KBM-7 (cell line): ENCODE measurements around the gene CFAP300.

ENCODE experiments used
- DNase-seq: peaks from one replicate; pipeline ENCODE4 v3.0.0-alpha.2; 2015
- in situ Hi-C: fragments of 300-500 bp; cut with MboI; formaldehyde crosslinking; loops from 2 replicates; pipeline ENCODE4 v1.14.3; 2020; ENCODE audit warnings: low sequenced_read_pairs, low pct_unique_long_range_greater_than_20kb, mixed read lengths

CFAP300 gene

DNA sequence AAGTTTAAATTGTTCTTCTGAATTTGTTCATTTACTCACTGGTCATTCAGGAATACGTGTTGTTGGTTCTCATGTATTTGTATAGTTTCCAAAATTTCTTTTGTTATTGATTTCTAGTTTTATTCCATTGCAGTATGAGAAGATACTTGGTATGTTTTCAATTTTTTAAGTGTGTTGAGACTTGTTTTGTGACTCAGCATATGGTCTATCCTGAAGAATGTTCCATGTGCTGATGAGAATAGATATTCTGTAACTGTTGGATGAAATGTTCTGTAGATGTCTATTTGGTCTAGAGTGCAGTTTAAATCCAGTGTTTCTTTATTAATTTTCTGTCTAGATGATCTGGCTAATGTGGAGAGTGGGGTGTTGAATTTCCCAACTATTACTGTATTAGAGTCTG is 23.5 kb downstream of the CFAP300 start:
- in situ Hi-C loops, result no loop called here
- DNase-seq, result no peak

DNA sequence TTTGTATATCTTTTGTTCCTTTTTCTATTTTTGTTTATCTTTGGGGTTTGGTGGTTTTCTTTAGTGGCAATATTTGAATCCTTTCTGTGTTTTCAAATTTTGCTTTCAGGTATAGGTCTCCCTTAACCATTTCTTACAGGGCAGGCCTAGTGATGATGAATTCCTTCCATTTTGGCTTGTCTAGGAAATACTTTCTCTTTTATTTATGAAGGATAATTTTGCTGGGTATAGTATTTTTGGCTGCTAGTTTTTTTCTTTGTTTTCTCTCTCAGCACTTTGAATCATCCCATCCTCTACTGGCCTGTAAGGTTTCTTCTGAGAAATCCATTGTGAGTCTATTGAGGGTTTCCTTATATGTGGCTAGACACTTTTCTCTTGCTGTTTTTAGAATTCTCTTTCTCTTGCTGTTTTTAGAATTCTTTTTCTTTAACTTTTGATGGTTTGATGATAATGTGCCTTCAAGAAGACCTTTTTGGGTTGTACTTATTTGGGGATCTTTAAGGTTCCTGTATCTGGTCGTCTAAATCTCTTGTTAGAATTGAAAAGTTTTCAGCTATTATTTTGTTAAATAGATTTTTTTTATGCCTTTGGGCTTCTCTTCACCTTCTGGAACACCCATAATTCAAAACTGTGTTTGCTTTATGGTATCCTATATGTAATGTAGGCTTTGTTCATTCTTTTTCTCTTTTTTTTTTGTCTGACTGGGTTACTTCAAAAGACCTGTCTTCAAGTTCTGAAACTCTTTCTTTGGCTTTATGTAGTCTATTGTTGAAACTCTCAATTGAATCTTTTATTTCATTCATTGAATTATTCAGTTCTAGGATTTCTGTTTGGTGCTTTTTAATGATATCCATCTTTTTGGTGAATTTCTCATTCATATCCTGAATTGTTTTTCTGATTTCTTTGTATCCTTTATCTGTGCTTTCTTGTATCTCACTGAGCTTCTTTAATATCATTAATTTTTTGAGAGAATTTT is 24.5 kb downstream of the CFAP300 start:
- no peak for DNase-seq
- in situ Hi-C loops, result no loop called here

DNA sequence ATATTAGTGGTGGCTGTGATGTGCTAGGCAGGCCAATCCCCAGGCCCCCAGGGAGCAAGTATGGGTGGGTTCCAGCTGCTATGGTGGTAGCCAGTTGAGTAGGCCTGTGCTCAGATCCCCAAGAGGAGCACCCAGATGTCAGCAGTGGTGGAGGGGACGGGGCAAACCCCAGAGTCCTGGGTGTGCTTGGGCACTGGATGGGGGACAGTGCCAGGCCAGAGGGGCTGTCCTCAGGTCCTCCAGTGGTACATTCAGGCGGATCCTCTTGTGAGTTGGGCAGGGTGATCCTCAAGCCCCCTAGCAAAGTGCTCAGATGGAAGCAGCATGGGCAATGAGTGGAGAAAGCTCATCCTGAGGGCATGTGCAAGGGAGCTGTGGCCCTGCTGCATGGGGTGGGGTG is 26.0 kb downstream of the CFAP300 start:
- in situ Hi-C loops, result no loop called here
- DNase-seq, result no peak

DNA sequence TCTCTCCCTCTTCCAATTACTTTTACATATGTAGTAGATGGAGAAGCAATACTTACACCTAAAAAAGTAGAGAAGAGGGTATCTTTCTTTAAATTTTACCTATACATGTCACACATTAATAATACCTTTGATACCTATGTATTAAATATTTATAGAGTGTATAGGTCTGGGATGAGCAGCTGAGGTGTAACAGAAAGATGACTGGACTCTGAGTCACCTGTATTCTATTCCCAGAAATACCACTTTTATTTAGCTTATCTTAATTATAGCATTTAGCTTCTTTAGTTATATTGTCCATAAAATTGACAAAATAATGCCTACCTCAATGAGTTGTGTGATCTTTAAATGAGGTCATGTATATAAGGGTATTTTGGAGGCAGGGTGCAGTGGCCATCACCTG is 32.4 kb downstream of the CFAP300 start:
- in situ Hi-C loops, result no loop called here
- no peak for DNase-seq

DNA sequence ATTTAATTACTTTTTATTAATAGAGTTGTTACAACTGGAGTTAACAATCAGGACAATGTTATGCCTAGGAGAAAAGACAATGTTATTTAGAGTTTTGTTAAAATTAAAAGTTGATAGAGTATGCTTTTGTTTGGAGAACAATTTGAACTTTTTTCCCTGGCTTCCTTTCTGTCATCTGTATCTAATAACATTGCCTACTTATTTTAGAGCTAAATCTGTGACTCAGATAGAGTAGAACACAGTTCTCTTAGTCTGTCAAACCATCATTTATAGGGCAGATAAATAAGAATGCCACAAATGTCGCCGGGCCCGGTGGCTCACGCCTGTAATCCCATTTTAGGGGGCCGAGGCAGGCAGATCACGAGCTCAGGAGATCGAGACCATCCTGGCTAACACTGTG is 34.1 kb downstream of the CFAP300 start:
- no peak for DNase-seq
- in situ Hi-C loops, result no loop called here

DNA sequence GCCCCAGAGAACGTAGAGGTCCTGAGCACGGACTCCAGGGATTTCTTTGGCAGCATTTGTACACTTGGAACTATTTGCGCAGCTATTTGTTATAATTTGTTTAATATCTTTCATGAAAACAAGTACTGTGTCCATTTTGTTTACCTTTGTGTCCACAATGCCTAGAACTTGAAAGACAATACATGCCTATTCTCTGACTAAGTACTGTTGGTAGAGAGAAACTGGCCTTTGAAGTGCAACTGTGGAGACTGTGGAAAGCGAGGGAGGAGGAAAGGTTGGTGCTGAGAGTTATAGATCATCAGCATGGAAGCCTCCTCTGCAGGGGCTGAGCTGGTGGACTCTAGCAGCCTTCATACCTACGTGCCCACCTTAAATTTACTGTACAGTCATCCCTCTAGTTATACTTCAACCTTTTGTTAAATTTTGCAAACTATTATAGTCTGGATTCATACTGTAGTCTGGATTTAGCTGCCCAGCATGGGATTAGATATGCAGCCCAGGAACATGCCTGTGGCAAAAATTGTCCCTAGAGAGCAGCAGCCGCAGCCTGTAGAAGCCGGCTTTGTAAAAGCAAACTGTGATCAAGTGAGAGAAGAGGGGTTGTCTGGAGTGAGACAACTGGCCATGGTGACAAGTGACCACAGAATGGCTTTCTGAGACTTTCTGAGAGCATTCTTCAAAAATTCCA is 38.8 kb downstream of the CFAP300 start:
- no peak for DNase-seq
- in situ Hi-C loops, result no loop called here

DNA sequence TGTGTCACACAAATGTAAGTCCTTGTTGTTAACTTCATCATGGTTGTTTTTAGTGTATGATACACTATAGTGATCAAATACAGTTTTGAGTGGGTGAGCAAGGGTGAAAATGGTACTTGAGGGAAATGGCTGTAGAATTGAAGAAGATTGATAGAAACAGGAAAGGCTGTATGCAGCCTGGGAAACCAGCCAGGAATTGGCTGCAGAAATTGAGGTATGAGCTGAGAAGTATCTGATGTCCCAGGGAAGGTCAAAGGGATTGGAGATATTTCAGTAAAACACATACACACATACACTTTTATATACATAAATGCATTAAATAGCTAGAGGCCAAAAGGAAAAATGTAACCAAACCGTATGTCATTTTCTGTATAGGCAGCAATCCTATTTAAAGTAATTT is 49.9 kb downstream of the CFAP300 start:
- no peak for DNase-seq
- in situ Hi-C loops, result no loop called here

DNA sequence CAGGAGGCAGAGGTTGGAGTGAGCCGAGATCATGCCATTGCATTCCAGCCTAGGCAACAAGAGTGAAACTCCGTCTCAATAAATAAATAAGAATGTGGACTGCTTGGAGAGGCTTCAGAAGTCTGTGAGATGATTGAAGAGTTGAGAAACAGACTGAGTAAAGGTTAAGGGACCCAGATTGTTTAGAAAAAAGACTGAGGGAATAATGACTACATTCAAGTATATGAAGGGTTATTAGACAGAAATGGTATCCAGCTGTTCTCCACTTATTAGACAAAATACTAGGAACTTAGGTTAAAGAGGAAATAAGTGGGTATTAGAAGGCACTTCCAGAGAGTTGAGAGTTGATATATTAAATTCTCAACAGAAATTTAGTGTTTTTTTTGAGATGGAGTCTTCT is 52.5 kb downstream of the CFAP300 start:
- in situ Hi-C loops, result no loop called here
- DNase-seq, result no peak

DNA sequence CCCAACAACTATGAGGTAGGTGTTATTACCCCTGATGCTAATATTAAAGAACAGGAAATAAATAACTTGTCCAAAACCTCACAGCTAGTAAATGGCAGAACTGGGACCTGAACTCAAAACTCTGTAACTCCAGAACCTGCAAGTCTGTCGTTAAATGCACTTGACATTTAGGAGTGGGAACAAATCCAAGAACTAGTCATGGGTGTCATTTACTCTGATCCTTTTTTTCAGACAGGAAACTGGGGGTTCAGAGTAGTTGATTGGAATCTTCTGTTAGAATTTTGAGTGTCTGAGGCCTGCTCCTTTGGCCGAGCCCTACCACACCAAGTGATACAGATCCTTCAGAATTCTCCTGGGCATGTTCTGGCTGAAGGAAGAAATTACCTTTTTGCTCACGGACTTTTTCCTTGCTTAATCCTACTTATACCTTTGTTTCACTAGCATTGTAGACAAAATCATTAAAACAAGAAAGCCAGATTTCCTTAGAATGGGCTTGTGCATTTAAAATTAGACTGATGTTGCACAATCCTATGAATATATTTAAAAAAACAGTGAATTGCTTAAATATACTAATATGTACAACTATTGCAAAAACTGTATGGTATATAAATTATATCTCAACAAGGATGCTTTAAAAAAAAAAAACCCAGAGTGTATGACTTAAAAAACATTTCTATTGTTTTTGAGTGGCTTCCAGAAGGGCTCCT is 61.6 kb downstream of the CFAP300 start:
- in situ Hi-C loops, result no loop called here
- DNase-seq, result no peak

DNA sequence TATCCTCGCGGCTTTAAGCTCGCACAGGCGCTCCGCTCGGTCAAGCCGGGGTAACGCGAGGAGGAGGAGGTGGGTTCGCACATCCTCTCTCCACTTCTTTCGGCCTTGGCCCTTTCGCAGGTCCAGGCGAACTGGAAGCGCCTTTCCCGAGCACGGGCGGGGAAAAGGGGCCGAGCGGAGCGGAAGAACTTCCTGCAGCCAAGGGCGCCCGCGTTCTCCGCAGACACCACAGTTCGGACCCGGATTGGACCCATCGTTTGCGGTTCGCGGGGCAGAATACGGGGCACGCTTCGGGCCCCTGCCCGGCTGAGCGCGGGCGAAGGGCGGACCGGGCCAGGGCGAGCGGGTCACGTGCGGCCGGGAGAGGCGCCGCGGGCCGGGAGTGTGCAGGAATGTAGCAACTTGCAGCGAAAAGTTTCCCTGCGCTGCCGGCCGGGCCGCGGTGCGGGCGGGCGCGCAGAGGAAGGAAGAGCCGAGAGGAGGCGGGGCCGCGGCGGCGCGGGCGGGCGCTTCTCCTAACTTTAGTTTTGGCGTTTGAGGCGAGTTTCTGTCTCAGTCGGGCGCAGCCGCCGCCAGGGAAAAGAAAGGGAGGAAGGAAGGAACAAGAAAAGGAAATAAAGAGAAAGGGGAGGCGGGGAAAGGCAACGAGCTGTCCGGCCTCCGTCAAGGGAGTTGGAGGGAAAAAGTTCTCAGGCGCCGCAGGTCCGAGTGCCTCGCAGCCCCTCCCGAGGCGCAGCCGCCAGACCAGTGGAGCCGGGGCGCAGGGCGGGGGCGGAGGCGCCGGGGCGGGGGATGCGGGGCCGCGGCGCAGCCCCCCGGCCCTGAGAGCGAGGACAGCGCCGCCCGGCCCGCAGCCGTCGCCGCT is 62.9 kb downstream of the CFAP300 start, which contains the start of gene YAP1:
Gene YAP1, plus strand, starts transcription at position 552 of the 865 bp plus-strand sequence. CDS start 402 bp downstream, outside the sequence.
- in situ Hi-C loops, result no loop called here
- DNase-seq, result peak; percentile 76

DNA sequence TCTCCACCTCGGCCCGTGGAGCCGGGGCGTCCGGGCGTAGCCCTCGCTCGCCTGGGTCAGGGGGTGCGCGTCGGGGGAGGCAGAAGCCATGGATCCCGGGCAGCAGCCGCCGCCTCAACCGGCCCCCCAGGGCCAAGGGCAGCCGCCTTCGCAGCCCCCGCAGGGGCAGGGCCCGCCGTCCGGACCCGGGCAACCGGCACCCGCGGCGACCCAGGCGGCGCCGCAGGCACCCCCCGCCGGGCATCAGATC is 63.4 kb downstream of the CFAP300 start:
- no peak for DNase-seq
- in situ Hi-C loops, result no loop called here

DNA sequence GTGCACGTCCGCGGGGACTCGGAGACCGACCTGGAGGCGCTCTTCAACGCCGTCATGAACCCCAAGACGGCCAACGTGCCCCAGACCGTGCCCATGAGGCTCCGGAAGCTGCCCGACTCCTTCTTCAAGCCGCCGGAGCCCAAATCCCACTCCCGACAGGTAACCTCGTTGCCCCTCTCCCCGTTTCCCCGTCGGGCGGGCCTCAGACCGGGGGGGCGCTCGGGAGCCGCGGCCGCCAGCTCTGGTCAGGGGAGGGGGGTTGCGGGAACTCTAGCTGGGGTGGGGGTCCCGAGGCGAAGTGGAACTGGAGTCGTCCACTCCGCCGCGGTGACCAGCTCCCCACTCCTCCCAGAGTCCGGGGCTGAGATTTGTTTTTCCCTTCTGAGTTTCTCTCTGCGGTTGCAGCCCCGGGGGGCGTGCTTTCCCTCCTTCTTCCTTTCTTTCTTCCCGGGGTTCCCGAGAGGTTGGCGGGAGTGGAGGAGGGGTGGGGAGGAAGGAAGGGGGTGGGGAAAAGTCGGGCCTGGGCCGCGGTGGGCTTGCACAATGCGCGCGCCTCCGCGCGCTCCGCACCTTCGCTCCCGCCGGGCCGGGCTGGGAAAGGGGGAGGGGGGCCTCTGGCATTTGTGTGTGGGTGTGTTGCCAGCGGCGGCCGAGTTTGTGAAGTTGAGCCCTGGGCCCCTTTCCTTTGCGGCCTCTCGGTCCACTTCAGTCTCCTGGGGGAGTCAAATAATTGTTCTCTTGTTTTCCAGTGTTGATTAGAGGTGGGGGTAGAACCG is 64.0 kb downstream of the CFAP300 start:
- in situ Hi-C loops, result no loop called here
- DNase-seq, result no peak

DNA sequence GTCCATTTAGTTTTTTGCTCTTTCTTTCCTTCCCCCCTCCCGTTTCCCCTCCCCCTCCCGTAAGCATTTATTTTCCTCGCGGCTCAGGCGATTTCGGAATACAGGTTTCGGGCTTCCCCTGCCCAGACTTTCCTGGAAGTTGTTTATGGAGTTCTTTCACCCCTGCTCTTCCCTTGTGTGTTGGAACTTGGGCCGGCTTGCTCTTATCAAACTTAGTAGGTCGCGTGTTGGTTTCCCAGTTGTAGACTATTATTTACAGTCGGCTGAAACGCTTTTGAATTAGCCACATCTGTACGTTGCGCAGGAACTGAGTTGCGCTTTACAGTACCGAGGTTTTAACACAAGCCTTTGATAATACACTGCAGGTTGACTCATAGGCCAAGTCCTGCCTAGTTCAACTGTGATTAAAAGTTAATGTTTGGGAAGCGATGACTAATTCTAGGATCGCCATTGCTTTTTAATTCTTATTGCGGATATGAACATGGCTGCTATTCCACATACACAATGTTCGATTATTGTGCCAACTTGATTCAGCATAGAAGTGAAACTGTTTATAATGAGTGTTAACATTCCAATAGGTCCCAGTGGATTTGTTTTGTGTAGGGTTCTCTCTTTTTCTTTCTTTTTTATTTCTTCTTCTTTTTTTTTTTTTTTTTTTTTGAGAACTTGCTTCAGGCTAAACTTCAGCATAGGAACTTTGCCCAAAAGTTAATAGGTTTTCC is 64.7 kb downstream of the CFAP300 start:
- DNase-seq, result no peak
- in situ Hi-C loops, result no loop called here

DNA sequence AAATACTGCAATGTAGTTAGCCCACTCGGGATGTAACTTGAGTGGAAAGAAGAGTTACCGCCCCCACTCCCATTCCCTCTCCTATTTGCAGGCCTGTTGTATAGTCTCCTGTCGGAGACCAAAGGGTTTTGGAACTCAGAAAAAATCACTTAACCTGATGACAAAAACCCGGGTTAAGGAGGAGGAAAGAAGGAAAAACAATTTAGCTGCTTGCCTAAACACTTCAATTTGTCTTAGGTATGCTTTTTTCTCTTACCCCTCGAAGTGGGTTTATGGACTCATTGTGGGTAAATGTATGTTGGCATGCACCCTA is 65.2 kb downstream of the CFAP300 start:
- DNase-seq, result no peak

DNA sequence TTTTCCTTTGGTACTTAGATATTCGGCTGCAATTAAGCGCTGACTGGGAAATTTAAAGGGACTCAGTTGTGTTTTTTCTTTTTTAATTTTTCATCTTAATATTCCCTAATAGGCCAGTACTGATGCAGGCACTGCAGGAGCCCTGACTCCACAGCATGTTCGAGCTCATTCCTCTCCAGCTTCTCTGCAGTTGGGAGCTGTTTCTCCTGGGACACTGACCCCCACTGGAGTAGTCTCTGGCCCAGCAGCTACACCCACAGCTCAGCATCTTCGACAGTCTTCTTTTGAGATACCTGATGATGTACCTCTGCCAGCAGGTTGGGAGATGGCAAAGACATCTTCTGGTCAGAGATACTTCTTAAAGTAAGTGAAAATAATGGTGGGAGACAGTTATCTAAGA is 66.8 kb downstream of the CFAP300 start:
- in situ Hi-C loops, result no loop called here
- no peak for DNase-seq

More for the DNA sequence above, 65.2 kb downstream of the CFAP300 start:
- in situ Hi-C loops, result no loop called here

DNA sequence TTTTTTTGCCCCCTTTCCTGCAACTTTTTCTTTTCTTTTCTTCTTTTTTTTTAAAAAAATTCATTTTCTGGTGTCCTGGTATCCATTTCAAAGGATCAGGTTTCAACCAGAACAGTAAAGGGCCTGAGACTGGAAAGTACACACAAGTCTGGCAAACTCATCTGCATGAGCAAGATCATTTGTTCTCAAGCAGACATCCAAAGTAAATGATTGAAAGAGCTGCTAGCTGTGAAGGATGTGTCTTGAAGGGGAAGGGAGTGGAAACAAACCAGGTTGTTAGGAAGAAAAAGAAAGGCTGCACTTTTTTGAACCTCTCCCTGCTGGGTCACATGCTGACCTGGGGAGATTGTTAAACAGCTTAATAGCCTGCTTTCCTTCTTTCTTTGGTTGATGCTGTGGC is 68.3 kb downstream of the CFAP300 start:
- no peak for DNase-seq
- in situ Hi-C loops, result no loop called here

DNA sequence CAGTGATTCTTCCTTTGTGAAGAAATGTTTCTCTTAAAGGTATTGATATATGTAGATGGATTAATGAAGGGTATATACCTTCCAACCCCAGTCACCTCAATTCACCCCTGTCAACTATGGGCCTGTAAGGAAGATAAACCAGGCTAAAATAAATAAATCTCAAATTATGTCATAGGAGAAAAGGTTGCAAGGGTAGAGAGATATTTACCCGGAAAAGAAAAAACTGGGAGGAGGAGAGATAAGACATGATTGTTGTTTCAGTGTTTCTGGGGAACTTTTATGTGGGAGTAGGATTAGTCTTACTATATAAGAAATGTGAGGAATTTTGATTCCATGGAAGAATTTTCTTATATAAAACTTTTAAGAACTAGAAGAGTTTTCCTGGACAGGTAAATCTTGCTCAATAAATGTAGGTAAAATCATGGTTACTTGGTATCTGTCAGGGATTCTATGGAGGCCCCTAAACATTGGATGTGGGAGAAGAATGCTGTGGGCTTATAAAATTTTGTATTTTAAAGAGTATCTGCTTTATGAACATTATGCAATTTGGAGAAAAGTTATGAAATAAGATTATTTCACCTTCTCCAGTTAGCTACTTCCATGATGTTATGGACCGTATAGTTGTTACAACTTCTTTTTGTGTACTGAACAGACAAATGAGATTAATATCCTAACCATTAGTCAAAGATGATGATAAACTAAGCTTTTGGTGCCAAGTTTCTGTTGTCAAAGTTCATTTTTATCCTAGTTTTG is 69.4 kb downstream of the CFAP300 start:
- in situ Hi-C loops, result no loop called here
- DNase-seq, result no peak
